ENCODE measurements around the gene DHH.
A peak's percentile ranks its signal among the peaks of the same experiment; 100 is the strongest.
"Not testable (repeated sequence)": the region's sequence is repeated elsewhere in the genome, so short reads cannot be mapped to it uniquely, and the experiment has no call there.

Gene DHH

DNA sequence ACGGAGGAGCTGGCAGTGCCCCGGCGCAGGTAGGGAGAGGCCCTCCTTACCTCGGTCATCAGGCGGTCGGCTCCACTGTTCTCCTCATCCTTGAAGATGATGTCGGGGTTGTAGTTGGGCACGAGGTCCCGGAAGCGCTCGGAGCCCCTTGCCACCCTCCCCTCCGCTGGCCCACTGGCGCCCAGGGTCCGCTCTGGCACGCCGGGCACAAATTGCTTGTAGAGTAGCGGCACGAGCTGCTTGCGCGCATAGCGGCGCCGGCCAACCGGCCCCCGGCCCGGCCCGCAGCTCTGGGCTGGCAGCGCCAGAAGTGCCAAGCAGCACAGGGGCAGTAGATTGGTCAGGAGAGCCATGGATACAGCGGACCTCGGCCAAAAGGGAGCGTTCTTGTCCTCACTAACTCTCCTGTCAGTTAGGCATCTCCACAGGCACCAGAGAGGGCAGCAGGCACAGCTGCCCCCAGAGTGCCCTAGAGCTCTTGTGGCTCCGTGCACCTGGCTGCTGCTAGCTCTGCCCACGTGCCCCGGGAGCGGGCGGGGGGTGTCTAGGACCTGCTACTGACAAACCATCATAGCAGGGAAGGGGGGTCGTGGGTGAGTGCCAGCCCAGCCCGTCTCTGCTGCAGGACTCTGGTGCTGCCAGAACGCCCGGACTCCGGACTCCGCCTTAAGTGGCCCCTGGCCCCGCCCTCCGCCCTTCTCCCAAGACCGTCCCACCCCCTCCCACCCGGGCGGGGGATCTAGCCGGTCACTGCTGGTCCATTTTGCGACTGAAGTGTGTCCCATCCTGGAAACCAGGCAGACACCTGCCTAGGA, at the start of gene DHH:
DHH (minus strand) TSS at position 642 of the 815 bp plus-strand sequence; CDS start at position 353, 289 bp downstream.
- no peak for DNase-seq

DNA sequence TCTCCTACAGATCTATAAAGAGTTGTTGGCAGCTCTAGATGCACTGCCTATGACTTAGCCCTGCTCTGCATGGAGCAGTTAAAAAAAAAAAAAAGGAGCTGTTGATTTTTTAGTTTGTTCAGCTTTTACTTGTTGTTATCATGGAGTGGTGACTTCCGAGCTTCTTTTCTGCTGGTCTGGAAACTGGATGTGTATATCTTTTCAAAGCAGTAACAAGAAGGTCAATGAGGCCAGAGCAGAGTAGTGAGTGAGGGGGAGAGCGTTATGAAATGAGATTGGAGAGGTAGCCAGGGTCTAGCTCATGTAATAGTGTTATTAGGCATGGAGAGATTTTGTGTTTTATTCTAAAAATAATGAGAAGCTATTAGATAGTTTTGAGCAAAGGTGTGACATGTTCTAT, 49.8 kb upstream of the DHH start:
- no peak for DNase-seq

DNA sequence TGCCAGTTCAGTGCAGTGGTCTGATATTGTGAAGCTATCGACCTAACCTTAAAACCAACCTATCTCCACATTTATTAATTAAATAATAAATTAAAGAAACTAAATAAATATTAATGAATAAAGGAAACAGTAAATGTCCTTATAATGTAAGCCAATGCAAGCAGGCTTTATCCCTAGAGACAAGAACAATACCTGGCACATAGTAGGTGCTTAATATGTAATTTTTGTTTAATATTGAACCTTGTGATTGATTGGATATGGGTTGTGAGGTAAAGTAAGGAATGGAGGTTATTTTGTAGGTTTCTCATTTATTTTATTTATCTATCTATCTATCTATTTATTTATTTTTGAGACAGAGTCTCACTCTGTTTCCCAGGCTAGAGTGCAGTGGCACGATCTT, 44.4 kb upstream of the DHH start:
- DNase-seq = no peak

DNA sequence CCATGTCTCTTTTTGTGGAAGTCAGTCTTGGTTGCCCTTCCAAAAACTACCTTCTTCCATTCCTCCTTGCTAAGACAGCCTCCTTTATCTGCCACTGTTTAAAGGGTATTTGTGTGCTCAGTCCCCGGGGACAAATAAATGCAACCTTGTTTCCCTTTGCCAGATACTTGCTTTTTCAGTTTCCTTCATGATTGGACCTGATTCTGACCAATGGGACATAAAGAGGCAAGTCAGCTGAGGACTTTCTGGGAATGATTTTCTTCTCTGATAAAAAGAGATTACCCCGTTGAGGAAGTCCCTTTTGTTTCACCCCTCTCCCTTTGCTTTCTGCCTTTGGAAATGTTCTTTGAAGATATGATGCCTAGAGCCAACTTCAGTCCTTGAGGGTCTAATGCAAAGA, 44.0 kb upstream of the DHH start:
- peak; percentile 13 for DNase-seq

DNA sequence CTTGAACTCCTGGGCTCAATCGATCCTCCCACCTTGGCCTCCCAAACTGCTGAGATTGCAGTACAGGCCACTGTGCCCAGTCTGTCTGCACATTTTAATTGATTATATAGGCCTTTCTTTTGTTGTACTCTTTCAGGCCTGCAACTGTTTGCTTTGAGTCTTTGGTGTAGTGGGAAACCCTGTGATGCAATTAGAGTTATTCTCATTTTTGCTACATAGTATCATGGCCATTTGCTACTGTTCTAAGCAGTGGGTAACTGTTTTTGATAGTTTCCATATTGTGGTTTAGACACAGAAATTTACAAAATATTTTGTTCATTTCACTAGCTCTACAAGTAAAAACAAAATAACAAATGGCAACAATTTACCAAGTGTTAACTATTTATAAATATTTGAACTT, 42.9 kb upstream of the DHH start:
- DNase-seq = no peak

DNA sequence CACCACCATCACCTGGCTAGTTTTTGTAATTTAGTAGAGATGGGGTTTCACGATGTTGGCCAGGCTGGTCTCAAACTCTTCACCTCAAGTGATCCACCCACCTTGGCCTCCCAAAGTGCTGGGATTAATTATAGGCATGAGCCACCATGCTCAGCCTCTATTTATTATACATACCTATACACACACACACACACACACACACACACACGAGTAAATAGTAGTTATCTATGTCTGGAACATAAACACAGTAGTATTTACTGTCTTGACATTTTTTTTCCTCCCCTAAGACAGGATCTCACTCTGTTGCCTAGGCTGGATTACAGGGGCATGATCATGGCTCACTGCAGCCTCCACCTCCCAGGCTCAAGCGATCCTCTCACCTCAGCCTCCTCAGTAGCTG, 42.4 kb upstream of the DHH start:
- not testable (repeated sequence) for DNase-seq

DNA sequence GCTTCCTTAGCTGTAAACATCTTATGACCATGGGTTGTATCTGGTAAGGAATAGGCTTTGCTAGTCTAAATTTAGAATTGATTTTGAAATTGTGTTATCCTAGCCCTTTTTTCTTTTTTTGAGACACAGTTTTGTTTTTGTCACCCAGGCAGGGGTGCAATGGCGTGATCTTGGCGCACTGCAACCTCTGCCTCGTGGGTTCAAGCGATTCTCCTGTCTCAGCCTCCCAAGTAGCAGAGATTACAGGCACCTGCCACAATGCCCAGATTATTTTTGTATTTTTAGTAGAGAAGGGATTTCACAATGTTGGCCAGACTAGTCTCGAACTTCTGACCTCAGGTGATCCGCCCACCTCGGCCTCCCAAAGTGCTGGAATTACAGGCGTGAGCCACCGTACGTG, 39.0 kb upstream of the DHH start:
- DNase-seq = no peak

DNA sequence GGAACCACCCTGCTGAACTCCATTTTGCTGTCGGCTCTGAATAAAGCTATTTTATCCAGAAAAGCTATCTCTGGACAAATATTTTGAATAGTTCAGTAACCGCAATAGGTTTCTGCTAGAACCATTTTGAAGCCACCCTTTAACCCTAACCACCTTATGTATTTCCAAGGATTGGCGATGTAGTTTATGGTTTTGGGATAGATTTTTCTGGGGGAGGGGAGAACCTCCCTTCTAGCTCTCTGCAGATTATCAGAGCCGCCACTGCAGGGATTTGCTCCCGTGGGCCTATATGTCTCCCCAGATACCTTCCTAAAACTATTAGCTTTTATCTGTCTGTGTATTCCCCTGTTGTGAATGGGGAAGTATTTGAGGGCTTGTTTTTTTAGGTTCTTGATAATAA, 38.4 kb upstream of the DHH start:
- DNase-seq = no peak

DNA sequence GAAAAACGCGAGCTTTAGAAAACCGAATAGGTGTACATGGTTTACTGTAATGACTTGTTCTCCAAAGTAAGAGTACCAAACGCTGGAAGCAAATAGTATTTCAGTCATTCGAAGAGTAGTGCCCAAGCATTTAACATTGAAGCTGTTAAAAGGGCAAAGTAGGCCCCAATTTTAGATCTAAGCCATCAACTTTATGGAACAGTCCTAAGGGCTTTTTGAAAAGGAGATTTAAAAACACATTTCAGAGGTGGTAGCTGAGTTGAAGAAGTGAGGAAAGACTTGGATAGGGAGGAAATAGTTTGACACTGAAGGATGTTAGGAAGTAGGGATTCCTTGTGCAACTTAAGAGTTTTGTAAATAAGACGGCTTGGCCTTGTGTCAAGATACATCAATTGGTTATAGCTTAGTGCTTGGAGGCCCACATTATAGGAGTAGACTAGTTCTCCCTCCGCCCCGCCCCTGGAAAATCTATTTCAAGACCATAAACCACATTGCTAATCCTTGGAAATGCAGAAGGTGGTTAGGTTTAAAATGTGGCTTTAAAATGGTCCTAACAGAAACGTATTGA, 37.4 kb upstream of the DHH start:
- DNase-seq = no peak

DNA sequence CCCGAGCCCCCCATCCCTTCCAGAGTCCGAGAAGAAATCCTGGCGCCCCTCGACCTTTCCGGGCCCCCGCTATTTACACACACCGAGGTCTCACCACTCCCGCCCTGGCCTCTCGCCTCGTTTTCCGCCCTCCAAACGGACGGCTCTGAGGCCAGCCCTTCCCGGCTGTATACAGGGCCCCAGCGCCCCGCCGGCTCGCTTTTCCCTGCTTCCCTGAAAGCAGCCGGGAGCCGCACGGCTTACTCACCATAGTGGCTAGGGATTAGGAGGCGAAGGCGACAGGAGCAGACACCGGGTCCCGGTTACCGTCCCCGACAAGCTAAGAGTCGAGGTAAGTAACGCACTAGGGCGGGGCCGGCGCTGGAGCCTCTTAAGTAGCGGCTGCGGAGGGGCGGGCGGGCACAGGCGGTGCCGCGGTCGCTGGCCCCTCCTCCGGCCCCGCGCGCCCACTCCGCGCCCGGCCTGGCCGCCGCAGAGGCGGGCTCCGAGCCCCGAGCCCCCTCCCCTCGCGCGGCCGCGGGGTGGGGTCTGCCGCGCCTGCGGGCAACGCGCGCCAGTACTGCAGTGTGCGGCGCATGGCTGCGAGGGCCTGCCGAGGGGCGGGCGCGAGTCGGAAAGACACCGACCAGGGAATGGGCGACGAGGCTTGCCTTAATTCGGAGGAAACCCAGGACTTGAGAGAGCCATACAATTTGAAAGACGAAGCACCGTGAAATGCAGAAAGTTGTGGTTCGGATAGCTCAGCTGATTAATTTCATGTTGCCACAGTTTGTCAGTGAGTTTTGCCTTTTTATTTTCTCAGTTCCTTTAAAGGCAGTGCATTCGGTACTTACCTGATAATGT, 36.7 kb upstream of the DHH start, which contains the start of gene TUBA1B:
TUBA1B (minus strand) TSS at position 345 of the 843 bp plus-strand sequence; CDS start at position 250, 95 bp downstream.
- peak; percentile 76 for DNase-seq

DNA sequence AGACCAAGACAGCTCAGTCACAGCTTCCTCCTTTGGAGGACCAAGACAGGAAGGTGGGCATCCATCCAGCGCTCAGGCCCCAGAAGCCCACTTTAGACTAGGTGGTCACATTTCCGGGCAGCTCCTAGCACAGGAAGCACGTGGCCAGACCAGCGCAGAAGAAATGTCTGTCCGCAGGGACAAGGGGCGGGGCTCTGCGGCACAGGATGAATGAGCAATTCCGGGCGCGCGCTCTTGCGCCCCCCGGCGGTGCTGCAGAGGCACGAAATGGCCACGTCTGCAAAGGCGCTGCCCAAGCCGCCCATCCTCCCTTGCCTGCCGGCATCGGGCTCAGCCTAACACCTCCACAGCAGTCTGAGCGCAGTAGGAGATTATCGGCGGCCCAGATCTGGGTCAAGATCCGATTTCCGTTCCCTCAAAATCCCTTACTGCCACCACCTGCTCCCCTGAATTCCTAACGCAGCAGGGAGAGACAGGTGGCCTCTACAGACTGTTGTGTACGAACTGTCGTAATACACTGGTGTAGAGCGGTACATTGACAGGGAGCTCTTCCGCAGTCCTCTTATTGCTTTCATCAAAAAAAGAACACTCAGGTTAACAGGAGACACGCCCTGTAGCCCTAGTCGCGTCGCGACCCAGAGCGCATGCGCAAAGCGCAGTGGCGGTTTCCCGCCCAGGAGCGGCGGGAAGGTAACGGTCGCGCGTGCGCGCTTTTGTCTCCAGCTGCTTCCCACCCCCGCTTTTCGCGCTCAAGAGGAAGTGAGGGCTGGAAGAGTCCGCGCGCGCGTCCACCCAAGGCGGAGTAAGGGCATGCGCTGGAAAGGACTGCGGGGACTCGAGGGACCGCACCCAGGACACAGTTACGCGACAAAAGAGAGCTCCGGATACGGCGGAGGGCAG, 35.8 kb upstream of the DHH start:
- peak; percentile 86 for DNase-seq

DNA sequence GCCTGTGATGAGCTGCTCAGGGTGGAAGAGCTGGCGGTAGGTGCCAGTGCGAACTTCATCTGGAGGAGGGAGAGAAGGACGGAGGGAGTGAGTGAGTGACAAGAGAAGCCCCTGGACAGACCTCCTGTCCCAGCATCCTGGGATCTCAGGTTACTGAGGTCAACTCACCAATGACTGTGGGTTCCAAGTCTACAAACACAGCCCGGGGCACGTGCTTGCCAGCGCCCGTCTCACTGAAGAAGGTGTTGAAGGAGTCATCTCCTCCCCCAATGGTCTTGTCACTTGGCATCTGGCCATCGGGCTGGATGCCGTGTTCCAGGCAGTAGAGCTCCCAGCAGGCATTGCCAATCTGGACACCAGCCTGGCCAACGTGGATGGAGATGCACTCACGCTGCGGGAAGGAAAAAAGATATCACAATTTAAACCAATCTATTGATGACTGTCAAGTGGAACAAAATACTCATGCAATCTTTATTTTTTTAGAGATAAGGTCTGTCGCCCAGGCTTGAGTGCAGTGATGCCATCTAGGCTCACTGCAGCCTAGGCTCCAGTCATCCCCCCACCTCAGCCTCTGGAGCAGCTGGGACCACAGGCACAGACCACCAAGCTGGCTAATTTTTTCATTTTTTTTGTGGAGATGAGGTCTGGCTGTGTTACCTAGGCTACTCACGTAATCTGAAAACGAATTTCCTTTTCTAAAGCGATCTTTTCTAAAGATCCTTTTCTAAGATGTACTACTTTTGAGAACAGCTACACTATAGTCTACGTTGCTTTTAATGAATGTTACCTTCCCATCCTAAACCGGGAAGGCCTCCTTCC, 34.9 kb upstream of the DHH start:
- no peak for DNase-seq

DNA sequence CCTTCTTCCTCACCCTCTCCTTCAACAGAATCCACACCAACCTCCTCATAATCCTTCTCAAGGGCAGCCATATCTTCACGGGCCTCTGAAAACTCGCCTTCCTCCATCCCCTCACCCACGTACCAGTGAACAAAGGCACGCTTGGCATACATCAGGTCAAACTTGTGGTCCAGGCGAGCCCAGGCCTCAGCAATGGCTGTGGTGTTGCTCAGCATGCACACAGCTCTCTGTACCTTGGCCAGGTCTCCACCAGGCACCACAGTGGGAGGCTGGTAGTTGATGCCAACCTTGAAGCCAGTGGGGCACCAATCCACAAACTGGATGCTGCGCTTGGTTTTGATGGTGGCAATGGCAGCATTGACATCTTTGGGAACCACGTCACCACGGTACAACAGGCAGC, 33.4 kb upstream of the DHH start:
- DNase-seq = not testable (repeated sequence)

DNA sequence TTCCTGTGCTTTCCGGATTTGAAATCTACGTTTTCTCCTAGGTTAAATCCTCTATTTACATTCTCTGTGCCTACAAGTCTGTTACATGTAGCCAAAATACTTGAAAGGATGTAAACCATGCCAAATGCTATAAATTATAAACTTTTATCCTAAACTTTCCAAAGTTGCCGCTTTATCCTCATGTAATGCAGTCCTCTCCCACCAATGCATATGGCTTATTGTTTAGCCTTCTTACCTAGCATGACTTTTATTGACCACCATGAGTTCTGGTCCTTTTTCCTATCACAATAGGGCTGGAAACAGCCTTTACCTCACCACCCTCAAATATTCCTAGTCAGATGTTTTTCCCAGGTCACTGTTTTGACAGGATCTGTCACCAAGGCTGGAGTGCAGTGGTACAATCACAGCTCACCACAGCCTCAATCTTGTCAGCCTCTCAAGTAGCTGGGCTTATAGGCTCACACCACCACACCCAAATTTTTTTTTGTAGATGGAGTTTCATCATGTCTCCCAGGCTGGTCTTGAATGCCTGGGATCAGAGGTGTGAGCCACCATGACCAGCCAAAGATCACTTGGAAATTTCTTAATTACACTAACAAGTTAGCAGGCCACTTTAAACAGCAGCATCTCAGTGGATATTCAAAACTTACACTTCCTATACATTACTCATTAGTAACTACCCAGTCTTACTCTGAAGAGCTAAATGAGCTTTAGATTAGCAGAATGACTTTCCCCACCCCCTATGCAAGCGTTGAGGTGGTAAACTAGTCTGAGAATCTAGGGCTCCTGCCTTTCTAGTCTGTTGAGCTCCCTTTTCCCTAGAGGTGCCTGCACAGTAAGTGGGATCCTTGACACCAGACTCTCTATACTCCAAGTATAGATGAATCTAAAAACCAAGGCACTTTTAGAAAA, 32.5 kb upstream of the DHH start:
- no peak for DNase-seq

DNA sequence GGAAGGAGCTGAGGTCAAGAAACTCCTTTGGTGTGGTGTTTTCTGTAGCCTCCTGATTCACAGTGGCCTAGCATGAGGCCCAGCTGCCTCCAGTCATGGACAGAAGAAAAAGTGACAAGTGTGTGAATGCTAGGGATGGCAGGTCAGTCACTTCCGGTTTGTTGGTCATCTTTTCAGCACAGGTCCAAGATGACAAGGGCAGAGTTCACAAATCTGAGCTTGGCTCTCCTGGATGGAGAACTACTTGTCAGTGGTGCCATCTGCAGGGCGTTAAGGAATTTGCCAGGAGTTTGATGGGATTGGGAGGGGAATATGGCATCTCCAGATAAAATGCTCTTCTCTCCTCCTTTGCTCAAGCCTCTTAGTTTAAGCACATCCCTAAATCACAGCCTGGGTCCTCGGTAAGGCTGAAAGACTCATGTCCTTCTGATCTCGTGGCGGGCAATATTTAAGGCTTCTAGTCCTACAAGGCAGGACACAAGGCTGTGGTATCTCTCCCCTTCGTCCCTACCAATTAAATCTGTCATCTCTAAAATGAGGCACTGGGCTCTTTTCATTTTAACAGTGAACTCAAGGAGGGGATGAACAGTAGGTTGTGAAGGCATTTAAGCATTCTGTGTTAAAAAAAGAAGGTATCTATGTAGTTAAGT, 26.6 kb upstream of the DHH start:
- DNase-seq = peak; percentile 36

DNA sequence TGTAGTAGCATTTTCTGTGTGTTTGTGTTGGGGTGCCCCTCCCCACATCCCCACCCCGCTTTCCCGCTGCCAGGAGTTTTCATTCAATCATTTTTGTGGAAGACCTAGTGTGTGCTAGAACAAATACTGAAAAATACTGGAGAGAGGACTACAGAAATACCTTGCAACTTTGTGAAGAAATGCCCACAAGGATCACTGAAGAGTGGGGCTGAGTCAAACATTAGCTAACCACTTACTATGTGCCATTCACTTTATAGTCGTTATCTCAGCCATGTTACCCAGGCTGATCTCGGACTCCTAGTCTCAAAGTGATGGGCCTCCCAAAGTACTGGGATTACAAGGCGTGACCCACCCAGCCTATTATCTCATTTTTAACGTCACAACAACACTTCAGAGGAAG, 16.6 kb upstream of the DHH start:
- no peak for DNase-seq

DNA sequence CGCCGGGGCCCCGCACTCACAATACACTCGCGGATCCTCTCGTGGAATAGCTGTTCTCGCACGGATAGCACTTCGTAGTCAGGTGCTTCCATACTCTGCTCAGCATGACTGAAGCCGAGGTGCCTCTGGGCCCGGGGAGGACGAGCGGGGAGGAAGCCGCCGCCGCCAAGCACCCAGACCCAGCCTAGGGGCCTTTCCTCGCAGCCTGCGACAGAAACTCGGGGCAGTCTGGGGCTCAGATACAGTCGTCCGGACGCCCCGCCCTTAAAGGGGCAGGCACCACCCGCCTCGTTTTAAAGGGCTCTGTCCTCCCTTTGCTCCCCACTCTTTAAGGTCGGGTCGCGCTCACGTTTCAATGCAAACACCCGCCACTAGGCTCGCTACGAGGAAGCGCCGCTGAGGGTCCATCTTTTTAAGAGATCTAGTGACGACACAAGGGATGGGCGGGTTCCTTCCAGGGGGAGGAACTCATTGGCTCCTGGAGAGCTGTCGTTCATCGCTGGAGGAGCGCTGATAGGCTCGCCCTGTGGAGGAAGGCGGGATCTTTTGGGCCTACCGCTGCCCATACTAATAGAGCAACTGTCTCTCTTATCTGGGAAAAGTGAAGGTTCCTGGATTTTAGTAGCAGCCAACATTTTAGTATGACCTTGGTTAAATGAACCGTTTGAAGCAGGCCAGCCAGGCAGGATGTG, 16.0 kb upstream of the DHH start, which contains the start of gene LMBR1L:
LMBR1L (minus strand) TSS at position 384 of the 692 bp plus-strand sequence; CDS start at position 92, 292 bp downstream.
- peak; percentile 97 for DNase-seq

DNA sequence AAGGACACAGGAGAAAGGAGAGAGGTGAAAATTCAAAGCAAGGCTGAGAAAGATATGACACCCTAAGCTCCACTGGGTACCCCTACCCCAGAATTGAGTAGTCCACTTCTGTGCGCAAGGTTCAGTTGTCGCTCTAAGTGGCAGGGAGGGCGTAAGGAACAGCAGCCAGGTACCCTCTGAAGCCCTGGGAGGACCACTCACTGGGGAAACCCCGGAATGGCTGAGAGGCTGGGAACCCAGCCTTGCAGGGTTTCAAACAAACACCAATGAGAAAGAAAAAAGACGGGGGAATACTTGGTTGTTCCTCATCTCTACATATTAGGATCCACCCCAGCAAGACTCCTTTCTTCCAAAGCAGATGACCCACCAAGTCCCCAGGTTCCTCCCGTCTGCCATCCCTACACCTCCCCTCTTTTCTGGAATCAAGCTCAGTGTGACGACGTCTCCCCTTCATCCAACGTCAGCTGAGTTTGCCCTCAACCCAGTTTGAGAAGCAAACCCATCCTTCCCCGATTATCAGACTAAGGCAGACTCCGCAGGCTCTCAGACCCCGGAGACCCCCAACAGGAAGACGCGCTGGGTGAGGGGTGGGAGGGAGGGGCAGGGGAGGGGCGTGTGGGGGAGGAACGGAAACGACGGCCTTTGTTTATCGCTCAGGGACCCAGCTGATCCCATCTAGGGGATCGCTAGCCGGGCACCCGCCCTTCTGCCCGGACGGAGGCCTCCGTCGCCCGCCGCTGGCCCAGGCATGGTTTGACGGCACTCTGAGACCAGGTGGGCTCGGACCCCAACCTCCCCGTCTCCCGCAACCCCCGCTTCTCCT, 15.3 kb upstream of the DHH start:
- DNase-seq = no peak
